SW480 (cell line): ENCODE data around the gene SLC43A3.

Experiments used
- DNase-seq: peaks from one replicate; pipeline ENCODE4 v3.0.0-alpha.2; 2016; ENCODE audit warnings: low spot score

The SLC43A3 gene

DNA sequence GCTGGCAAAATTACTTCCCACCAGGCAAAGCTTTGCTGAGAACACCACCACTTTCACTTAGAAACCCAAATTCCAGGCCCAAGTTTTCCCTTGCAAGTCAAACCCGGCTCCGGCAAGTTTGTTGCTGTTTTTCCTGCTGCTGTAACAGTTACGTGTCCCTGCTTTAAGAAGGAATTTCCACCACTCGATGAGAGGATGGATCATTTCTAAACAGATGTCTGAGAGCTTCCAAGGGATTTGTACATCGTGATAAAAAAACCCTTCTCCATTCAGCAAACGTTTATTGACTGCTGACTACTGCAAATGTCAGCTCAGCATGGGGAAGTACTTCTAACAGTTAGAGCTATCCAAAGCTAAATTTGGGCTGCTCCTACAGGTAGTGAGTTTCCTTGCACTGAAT, 69.1 kb downstream of the SLC43A3 start:
- DNase-seq = no peak

DNA sequence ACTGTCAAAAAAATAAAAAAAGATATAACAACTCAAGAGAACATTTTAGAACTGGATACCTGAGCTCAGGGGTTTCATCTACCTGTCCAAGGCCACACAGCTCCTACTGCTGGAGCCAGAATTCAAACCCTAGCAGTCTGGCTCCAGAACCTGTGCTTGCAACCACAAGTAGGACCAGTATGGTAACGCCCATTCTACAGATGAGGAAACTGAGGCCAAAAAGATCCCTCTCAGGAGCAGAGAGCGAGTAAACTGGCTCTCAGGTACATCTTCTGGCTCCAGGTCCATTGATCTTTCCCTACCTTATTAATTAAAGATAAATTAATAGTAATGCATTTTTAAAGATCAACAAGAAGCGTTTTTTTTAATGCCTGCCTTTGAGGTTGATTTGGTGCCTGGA, 69.6 kb downstream of the SLC43A3 start:
- DNase-seq = no peak
